ENCODE measurements around the gene ROBO1.
"Not testable (repeated sequence)": the region's sequence is repeated elsewhere in the genome, so short reads cannot be mapped to it uniquely, and the experiment has no call there.

Gene ROBO1

DNA sequence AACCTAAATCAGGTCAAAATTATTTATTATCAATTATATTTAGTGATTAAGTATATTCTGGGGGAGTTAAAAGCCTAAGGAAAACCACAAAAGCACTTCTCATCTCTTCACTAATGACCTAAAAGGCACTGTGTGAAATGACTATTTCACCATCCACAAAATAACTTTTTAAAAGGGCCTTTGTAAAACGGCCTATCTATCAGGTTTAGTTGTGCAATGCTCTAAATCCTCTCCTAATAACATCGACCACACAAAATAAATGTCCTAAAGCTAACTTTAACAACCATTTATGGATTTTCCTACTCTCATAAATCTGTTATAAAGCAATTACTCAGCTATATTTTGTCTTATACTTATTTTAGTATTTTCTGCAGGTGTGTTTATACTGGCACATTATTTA lies 1066.3 kb downstream of the ROBO1 start:
- no peak for DNase-seq (ENCODE audit: low read depth, low spot score)

DNA sequence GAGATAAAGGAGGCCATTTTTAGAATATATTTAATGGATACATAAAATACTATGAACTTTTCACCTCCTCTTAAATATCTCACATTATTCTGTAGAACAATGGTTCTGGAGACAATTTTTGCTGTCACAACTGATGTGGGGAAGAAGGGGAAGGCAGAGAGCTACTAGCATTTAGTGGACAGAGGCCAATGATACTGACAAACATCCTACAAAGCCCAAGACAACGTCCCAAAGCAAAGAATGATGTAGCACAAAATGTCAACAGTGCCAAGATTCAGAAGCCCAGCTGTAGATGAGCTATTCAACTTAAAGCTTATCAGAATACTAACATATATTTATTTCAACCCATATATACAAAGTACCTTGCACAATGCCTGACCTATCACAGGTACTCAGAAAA lies 1069.4 kb downstream of the ROBO1 start:
- no peak for DNase-seq (ENCODE audit: low read depth, low spot score)

DNA sequence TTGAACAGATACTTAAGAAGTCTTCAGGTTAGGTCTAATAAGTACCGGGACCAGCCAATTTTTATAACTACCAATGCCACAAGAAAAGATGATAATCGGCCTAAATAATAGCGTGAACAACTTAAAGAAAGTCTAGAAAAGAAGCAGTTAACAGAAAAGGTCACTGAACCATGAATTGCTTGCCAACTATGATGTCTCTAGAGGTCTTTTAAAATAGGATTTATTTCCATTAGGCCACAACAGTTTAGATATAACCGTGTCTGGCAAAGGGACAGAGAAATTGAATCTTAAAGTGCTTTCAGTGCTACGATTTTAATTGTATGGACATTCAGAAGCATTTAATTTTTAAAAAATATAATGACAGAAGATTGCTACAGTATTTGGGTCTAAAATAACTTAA lies 1070.4 kb downstream of the ROBO1 start:
- DNase-seq (ENCODE audit: low read depth, low spot score) = no peak

DNA sequence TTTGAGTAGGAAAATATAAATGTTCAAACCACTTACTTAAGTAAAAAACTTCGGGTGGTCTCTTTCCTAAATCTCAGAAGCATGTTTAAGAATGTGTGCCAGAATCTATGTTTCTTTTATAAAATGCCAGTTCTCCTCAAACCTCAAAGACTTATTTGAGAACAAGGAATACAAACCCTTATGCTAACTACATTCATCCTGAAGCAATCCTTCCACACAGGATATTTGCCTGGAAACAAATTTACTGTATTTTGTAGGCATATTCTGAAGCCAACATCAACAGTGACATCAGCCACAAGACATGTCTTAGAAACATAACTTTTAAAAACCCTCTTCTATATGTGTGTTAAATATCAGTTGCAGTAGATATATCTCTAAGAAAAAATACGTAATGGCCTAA lies 1077.0 kb downstream of the ROBO1 start:
- peak; percentile 65 for DNase-seq (ENCODE audit: low read depth, low spot score)

DNA sequence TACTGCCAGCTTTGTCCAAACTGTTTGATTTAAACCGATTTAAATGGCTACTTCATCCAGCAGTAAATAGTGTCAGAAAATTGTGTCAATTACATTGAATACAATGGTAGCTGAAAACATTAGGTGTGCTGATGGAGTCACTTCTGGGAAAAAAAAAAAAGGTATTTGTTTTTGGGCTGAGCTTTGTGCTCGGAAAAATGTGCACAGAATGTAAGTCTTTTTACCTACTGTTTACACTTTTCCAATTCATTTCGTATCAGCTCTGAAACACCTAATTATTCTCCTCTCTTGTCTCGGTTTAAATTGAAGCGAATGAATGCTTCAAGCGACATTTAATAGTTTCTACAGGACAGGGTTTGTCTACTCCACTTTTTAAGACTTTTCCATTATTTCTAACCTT lies 1078.4 kb downstream of the ROBO1 start:
- no peak for DNase-seq (ENCODE audit: low read depth, low spot score)

DNA sequence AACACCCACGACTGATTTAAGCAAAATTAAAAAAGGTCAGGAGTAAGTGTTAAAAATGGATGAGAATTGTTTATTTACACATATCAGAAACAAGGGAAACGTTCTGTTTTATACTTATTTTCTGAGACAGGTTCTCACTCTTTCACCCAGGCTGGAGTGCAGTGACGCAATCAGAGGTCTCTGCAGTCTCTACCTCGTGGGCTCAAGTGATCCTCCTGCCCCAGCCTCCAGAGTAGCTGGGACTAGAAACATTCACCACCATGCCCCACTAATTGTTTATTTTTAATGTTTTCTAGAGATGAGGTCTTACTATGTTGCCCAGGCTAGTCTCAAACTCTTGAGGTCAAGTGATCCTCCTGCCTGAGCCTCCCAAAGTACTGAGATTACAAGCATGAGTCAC lies 1080.3 kb downstream of the ROBO1 start:
- no peak for DNase-seq (ENCODE audit: low read depth, low spot score)

DNA sequence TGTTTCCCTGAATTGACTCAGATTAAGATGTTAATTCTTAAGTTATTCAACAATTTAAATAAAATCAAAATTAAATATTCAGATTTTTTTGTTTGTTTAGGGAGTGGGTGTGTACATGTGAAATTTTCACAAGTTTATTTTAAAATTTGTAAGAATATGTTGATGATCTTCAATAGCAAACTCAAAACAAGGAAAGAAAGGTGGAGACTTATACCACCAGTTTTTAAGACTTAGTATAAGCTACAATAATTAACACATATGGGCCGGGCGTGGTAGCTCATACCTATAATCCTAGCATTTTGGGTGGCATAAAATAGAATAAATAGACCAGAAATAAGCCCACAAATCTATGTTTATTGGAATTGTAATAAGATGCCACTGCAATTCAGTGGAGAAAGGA lies 1084.5 kb downstream of the ROBO1 start:
- DNase-seq (ENCODE audit: low read depth, low spot score) = no peak

DNA sequence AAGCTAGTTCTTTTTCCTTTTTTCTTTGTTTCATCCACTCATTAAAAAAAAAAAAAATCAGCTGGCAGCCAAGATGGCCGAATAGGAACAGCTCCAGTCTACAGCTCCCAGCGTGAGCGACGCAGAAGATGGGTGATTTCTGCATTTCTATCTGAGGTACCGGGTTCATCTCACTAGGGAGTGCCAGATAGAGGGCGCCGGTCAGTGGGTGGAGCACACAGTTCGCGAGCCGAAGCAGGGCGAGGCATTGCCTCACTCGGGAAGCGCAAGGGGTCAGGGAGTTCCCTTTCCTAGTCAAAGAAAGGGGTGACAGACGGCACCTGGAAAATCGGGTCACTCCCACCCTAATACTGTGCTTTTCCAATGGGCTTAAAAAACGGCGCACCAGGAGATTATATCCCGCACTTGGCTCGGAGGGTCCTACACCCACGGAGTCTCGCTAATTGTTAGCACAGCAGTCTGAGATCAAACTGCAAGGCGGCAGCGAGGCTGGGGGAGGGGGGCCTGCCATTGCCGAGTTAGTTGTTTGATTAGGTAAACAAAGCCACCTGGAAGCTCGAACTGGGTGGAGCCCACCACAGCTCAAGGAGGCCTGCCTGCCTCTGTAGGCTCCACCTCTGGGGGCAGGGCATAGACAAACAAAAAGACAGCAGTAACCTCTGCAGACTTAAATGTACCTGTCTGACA lies 1092.5 kb downstream of the ROBO1 start:
- not testable (repeated sequence) for DNase-seq (ENCODE audit: low read depth, low spot score)

DNA sequence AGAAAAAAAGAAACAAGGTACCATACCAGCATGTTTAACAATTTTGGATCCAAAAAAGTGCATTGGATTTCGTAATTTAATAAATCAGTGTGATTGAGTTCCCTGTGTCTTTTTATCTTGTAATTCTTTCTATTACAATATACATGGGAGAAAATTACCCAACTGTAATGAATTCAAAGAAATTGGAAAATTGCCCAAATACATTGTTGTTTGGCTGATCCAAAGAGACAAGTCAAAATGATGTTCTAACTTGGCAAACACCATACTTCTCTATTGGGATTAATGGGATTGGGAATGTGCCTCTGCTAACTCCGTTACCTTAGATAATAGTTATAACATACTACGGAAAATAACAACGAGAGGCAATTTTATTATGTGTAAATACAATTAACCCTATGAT lies 1097.1 kb downstream of the ROBO1 start:
- DNase-seq (ENCODE audit: low read depth, low spot score) = no peak

DNA sequence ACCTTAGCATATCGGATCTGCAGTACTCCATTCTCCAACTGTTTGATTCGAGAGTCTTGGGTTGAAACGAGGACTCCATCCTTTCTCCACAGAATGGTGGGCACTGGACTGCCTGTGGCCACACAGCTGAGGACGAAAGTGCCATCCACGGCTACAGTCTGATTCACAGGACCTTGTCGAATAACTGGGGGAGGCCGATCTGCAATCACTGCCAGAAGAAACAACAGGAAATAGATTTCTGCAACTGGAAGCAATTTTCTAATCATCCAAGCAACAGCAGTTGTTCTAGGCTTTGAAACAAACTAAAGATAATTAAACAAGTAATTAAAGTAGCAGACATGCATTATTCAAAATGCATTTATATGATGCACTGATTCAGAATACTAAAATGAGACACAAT lies 1097.7 kb downstream of the ROBO1 start:
- peak; percentile 43 for DNase-seq (ENCODE audit: low read depth, low spot score)

DNA sequence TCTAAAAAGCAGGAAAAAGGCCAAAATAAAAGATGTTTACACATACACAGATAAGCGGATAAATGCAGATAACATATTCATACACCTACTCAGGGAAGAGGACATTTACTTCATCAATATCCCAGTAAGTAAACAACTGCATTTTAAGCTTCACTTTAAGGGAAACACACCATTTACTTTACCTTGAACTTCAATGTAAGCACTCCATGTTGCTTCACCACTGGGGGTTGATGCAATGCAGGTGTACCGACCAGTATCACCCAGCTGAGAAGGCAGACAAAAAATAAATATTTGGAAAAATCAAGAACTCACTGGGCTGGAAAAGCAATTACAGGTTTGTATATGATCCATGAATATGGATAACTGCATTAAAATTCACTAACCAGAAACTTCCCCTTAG lies 1099.5 kb downstream of the ROBO1 start:
- DNase-seq (ENCODE audit: low read depth, low spot score) = no peak

DNA sequence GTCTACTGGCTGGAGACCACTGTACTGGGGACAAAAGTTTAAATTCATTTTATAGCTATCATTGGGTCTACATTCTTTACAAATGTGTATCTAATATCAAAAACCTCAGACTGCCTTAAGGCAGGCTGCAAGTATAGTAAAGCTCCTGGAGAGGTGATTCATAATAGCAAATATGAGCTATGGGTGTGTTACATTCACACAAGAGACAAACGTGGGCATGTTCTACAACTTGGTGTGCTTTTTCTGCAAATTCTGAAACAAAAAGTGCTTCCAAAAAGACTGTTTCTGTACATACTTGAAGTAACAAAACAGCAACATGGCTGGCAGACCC lies 1101.4 kb downstream of the ROBO1 start:
- peak; percentile 36 for DNase-seq (ENCODE audit: low read depth, low spot score)

DNA sequence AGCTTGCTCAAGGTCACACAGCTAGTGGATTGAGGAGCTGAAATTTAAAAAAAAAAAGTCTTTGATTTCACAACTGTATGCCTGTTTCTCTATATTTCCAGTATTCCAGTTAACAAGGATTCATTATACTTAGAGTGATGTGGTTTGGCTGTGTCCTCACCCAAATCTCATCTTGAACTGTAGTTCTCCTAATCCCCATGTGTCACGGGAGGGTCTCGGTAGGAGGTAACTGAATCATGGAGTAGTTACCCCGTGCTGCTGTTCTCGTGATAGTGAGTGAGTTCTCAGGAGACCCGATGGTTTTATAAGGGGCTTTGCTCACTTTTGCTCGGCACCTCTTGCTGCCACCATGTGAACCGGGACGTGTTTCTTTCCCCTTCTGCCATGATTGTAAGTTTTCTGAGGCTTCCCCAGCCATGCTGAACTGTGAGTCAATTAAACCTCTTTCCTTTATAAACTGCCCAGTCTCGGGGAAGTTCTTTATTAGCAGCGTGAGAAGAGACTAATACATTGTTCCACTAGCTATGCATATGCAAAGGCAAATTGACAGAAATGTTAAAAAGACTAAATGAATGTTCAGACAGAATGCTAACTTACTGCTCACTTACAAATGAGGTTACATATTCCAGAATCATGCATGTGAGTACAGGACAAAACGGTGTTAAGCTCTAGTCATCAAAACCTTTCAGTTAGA lies 1101.9 kb downstream of the ROBO1 start:
- DNase-seq (ENCODE audit: low read depth, low spot score) = peak; percentile 58

DNA sequence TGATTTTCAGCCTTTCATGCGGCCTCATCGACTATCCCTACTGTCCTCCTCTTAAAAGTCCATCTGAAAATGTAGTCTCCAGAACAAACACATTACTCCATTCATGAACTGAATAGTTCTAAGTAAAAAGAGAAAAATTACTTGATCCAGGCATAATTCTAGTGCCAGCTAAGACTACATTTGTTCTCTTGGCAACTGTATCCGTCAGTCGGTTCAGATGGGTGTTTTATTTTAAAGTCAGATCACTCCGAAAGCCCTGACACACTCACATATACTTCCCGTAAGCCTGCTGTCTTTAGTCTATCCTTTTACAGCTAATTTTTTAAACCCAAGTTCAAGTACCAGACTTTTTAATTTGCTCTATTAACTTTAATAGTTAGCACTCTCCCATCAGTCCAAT lies 1102.7 kb downstream of the ROBO1 start:
- DNase-seq (ENCODE audit: low read depth, low spot score) = no peak

DNA sequence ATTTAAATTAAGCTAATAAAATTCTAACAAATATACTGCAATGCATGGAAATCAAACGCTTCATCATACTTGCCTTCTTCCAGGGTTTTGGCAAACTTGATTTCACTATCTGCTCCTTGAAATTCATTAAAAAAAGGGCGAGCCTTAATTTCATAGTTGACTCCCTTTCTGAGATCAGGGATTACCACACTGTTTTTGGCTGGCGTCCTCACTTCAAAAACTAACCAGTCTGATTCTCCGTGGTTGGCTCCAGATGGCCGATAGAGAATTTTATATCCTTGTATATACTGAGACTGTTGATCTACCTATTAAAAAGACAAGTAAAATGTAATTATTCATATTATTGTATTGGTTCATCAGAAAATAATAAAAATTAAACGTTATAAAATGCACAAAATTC lies 1106.8 kb downstream of the ROBO1 start:
- DNase-seq (ENCODE audit: low read depth, low spot score) = no peak

DNA sequence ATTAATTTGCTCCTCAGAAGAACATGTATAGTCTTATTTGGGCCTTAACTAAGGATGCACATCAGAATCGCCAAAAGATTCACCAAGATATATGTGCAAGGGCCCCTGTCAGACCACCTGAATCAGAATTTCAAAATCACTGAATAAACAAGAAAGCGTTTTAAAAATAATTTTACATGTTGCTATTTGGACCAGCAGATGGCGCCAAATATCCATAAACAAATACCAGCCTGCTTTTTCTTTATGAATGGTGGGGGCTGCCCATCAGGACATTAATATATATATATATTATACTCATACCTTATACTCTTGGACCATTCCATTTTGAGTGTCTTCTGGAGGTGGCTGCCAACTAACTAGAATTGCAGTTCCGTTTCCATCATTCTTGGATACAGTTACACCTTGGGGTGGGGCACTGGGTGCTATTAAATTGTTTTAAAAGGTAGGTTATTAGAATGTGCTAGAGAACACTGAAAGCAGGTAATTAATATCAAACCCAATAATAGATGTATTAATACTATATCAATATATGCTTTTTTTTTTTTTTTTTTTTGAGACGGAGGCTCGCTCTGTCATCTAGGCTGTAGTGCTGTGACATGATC lies 1108.3 kb downstream of the ROBO1 start:
- peak; percentile 56 for DNase-seq (ENCODE audit: low read depth, low spot score)

DNA sequence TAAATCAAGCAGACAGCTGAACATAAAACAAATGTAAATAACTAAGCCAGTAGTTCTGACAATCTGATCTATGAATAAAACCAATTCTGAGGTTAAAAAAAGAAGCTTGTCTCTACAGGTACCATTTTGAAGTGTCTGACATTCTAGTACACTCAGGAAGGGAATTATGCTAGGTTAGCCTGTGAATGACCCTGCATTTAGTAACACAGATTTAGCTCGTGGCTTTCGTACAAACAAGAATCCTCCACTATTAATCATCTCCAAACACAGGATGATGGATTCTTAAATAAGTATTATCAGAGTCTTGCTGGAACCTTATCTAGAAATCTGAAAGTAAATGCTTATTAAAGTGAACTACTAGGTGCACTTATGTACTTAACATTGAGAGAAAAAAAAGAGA lies 1120.1 kb downstream of the ROBO1 start:
- peak; percentile 30 for DNase-seq (ENCODE audit: low read depth, low spot score)

DNA sequence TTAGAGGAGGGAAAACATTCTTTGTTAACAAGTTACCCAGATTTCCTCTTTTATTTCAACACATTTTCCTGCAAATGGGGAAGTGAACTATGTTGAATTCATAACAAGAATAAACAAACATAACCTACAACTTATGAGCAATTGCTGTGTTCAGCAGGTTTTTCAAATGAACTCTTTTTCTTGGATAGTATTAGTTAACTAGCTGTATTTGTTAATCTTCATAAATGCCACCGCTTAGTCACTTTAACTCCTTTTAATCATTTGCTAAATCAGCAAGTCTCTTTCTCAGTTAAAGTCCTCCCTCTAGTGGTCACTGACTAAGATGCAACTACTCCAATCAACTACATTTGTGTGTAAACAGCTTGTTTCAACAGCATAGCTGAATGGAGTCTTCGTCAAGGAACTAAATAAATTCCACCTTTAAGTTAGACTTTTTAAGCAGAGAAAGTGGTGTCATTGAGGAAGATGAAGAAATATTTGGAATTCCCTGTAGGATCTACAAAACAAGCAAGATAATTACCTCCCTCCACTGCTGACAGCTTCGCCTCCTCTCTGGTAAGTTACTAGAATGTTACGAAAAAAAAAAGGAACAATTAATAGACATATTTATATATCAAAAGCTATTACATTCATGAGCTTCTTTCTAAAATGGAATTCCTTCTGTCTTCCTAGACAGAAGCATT lies 1122.0 kb downstream of the ROBO1 start:
- DNase-seq (ENCODE audit: low read depth, low spot score) = peak; percentile 89

DNA sequence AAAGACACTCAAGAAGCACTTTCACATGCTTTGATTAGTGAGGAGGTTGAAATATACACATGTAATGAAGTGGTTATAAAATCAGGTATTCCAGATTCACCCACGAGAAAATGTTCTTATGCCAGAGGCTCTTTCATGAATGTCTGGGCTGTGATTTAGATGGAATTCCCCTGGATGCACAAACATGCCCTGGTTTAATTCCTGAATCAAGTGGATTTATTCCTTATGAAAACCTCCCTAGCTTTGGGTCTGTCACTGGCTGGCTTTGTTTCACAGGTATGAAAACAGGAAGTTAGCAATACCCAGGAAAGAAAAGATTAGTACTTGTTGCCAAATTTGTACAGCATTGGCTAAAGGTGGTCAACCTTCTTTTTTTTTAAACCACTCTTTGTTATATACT lies 1123.0 kb downstream of the ROBO1 start:
- DNase-seq (ENCODE audit: low read depth, low spot score) = peak; percentile 59

DNA sequence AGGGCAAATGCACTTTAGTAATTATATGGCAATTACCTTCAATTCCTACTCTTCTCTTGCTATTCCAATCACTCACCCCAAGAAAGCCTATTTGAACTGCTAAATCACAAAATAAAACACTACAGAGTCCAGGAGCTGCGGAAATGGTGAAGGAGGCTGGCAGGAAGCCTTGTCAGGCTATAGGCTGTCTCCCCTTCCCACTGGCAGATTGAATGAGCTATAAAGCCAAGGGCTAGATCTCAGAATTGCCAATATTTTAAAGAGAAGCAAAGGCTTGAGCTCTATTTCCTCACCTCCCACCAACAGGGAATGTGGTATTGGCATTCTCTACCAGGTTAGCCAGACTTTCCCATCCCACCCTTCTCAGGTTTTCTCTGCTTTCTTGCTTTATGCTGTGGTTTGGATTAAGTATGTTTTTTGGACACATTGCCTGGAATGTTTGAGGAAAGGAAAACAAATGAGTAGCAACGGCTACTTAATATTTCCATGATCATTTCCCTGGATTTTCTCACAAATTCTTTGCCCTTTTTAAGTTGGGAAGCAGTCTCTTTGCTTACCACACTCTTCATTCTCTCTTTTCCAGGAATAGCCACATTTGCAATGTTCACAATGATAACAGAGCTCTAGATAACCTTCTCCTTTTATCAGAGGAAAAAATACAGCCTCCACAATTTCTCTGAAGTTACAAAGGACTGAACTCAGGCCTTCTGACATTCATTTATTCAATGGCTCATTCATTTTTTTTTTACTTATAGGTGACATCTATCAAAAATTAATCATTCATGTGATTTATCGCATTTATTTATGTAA lies 1125.4 kb downstream of the ROBO1 start:
- DNase-seq (ENCODE audit: low read depth, low spot score) = peak; percentile 82

DNA sequence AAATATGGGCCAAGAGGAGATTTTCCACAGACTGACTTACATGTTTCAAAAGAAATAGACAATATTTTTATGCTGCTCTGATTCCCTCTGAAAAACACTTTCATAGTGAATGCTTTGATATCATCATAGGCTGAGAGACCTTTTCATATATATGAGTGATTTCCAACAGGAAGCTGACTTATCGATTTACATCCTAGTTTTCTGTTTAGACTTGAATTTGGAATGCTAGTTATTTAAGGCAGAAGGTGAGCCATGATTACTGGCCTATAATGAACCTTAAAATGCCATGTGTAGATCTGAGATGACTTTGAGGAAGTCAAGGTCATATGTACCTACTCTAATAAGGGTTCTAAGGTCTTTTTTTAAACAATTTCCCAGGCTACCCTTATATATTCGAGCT lies 1126.1 kb downstream of the ROBO1 start:
- no peak for DNase-seq (ENCODE audit: low read depth, low spot score)

DNA sequence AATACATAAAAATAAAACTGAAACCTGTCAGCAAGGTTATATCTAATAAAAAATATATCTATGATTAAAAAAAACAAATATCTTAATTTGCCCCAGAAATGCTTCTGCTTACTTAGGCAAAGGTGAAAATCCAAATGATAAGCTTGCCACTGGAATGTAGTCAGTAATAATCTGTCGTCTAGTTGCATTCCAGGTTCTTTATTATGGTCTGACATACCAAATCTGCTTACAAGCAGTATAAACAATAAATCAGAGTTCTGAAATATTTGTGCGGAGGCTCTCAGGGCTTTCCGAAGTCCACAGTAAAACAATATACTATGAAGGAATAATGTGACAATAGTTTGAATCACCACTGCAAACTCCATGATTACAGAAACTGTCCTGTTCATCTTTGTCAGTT lies 1133.5 kb downstream of the ROBO1 start:
- peak; percentile 49 for DNase-seq (ENCODE audit: low read depth, low spot score)
